Measurements from ENCODE around the gene ITGB2.

The ITGB2 gene

DNA sequence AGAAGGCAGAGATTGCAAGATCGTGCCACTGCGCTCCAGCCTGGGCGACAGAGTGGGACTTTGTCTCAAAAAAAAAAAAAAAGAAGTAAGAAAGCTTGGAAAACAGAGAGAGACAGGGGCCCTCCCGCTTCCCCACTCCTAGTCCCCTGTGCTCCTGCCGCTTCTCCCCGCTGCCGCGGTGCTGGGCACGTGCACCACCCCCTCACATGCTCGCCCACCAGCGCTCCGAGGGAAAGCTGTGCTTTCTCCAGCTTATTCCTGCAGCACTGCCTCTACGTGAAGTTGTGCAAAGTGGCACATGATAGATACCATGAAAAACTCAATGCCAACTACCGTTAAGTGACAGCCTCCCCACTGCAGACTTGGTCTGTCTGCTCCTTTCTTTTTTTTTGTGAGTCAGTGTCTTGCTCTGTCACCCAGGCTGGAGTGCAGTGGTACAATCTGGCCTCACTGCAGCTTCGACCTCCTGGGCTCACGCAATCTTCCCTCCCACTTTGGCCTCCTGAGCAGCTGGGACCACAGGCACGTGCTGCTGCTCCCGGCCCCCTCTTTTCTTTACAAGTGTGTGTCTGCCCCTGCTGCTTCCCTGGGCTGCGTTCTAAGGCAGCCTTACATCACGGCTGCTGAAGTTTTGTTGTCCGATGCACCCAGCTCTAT lies 34.6 kb upstream of the ITGB2 start:
- DNase-seq, result no peak

DNA sequence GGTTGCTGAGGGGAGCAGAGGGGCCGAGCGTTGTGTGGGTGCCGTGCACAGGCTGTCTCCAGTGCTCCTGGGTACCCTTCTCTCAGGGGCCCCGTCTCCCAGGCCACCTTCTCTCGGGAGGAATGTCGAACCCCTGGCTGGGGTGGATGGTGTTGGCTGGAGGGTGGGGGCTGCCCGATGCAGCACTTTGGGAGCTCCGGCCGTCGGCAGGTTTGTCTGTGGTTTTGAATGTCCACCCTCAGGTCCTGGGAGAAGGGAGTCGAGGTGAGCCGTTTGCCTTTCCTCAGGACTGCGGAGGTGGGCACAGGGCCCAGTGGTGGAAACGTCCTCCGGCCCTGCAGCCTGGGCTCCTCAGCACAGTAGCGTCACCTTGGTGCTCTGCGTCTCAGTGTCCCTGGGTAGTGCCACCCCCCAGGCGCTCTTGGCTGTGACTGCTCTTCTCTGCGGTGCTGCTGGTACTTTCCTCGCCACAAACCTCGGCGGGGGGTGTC lies 33.6 kb upstream of the ITGB2 start:
- no peak for DNase-seq

DNA sequence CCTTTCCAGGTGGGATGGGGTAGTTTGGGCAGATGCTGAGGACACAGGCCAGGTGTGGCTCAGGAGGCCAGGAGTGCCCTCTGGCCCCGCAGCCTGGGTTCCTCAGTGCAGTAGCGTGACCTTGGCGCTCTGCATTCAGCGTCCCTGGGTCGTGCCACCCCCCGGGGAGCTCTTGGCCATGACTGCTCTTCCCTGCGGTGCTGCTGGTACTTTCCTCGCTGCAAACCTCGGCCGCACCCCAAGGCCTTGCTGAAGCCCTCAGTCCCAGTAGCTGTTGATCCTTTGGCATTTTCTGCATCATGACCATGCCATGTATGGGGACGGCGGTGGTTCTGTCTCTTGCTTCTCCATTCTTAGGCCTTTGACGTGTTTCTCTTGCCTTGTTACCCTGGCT lies 32.9 kb upstream of the ITGB2 start:
- DNase-seq, result no peak

DNA sequence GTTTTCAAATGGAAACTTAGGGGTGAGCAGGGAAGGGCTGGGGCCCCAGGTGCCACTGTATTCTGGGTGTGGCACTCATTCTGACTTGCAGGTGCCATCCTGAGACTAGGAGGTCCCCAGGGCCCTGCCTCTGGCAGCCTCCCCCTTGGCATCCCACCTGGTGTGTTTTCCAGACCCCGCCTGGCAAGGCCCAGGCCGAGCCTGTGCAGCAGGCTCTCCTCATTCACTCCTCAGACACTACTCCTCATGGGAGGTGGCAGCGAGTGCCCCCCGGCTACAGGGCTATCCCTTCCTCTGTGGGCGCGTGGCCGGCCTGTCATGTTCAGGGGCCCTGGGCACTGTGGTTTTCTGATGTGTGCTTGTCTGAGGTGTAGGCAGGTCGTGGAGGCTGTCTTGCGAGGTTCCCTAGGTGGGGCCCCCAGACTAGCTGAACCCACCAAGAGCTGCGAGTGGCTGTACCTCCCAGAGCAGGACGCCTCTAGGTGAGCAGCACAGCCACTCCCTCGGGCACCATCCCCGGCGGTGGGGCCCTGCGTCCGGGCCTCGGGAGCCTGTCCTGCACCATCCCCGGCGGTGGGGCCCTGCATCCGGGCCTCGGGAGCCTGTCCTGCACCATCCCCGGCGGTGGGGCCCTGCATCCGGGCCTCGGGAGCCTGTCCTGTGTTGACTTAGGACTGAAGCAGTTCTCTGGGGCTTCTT lies 32.4 kb upstream of the ITGB2 start:
- DNase-seq, result no peak

DNA sequence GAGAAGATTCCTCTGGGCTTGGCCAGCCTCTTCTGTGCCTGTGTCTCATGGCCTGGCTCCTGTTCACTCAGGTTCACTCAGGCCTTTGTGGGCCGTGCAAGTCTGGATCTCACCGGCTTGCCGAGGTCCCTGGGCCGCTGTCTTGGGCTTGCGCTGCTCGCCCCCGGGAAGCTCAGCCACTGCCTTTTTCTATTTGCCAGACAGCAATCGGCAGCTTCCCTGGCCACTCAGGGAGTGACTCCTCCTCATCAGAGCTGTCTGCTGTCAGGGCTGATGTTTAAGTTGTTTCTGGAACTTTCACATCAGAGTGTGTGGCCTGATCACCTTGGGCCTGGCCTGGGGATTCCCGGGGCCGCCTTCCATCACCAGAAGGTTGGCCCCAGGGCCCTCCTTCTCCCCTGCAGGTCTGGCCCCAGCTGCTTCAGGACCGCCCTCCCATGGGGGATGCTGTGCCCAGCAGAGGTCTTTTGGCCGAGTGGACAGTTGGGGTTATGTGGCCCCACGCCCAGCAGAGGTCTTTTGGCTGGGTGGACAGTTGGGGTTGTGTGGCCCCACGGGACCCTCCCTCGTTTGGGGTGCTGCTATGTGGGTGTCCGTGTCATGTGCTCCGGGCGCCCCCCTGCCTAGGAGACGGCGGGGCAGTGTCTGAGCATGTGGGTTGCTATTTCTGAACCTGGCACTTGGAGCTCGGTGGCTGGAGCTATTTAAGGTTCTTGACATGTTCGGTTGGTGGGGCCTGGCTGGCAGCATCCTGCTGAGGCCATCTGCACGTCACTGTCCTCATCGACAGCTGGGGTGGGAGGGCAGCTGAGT lies 31.6 kb upstream of the ITGB2 start:
- no peak for DNase-seq

DNA sequence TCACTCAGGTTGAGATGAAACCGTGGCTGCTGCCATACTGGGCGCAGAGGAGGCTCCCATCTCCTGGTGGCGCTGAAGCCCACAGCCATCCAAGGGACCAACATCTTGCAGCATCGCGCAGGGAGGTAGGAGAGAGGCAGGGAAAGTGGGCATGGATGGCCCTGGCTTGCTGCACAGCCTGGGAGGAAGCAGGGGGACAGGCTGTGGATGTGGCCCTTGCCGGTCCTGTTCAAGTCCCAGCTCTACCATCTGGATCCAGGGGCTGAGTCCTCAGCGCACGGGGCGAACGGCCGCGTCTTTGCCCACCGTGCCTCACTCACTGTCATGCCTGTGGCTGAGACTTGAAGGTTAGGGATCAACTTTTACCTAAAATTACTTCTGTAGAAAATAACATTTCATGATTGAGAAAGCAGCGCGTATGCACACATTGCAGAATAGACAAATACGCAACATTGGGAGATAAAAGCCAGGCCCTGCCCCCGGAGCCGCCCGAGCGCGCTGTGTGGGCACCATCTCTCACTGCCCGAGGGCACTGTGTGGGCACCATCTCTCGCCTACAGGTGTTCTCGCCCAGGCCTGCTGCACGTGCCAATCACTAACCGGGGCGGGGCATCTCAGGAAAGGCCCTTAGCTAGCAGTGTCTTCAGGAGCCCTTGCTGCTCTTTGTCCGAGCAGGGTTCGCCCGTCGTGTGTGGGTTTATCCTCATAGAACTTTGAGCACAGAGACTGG lies 30.7 kb upstream of the ITGB2 start:
- no peak for DNase-seq

DNA sequence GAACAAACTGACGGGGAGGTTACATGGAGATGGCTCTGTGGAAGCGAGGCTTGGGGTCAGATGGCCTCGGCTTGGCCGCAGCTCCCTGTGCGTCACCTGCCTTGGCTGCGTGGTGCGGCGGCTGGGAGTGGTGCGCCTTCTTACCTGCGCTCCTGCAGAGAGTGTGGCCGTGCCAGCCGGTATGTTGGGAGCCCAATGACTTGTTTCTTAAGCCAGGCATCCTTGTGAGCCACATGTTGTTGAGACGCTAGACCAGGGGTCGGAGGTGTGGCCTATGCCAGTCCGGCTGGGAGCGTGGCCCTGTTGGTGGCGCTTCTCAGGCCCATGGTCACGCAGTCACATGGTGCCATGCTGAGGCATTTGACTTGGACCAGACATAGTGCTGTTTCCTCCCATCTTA lies 29.7 kb upstream of the ITGB2 start:
- DNase-seq, result no peak

DNA sequence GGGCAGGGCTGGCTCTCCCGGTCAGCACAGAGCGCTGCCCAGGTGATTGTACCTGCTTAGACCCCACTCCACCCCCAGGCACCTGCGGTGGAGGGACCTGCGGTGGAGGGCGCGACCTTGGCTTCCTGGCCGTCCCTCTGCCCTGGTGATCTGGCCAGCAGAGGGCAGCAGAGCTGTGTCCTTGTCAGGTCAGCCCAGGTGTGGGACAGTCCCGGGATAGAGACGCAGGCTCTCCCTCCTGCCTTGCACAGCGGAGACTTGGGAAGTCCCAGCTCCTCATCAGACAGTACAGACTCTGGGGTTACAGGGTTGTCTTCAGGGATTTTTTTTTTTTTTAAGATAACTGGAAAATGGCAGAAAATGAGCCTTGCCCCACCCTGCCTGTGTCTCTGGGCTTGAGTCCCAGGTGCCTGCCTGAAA lies 29.1 kb upstream of the ITGB2 start:
- DNase-seq, result peak; percentile 57

DNA sequence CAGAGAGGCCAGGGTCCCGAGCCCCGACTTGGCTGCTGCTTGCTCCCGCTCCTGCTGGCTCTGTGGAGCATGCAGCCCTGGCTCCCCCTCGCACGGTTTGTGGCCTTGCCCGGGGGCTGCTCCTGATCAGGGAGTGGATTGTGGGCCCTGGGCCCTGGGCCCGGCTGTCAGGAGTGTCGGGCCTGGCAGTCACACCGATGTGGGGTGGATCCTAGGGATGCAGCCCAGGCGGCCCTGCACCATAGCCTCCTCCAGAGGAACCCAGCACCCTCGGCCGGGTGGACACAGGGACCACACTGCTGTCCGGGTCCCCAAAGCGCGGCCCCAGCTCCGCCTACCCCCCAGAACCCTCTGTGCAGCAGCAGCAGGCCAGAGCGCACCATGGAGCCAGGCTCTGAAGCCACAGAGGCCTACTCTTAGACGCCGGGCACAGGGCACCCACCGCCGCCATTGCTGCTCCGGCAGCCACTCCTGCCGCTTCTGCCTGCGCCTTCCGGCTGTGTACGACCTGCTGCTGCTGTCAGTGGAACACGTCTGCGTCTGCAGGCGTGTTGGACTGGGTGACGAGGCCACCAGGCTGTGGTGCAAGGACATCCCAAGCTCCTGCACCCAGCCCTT lies 28.6 kb upstream of the ITGB2 start:
- DNase-seq, result no peak

DNA sequence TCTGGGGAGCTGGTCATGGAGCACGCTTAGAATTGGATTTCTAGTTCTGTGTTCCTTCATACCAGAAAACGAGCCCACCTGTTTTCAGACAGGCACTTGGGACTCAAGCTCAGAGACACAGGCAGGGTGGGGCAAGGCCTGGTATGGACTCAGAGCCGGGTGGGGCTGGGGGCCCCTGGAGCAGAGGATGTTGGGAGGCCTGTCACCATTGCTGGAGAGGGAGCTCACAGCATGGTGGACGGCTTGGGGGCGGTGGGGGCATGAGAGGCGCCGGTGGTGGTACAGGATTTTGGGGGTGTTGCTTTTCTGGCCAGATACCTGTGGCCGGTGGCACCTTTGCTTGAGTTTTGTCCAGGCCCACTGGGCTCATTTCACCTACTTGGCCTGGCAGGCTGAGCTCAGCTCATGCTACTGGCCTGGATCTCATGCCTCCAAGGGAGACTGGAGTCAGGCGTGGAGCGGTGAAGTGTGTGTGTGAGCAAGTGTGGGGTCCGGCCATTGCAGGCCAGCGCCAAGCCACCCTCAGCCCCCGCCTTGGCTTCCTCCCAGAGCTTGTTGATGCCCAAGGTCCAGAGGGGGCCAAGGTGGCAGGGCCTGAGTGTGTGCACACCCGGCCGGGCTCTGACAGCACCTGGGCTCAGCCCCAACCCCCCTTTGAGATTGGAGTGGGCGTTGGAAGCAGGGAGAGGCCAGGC lies 27.9 kb upstream of the ITGB2 start:
- no peak for DNase-seq

DNA sequence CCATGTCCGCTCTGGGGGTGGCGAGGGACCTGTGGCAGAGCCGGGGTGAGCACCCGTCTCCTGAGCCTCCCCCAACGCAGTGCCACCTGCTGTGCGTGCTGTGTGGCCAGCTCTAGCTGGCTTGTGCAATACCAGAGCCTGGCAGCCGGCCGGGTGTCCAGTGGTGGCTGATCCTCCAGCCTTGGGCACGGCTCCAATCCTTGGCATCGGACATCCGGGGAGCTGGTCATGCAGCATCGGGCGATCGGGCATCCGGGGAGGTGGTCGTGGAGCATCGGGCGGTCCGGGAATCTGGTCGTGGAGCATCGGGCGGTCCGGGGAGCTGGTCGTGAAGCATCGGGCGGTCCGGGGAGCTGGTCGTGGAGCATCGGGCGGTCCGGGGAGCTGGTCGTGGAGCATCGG lies 27.2 kb upstream of the ITGB2 start:
- no peak for DNase-seq

DNA sequence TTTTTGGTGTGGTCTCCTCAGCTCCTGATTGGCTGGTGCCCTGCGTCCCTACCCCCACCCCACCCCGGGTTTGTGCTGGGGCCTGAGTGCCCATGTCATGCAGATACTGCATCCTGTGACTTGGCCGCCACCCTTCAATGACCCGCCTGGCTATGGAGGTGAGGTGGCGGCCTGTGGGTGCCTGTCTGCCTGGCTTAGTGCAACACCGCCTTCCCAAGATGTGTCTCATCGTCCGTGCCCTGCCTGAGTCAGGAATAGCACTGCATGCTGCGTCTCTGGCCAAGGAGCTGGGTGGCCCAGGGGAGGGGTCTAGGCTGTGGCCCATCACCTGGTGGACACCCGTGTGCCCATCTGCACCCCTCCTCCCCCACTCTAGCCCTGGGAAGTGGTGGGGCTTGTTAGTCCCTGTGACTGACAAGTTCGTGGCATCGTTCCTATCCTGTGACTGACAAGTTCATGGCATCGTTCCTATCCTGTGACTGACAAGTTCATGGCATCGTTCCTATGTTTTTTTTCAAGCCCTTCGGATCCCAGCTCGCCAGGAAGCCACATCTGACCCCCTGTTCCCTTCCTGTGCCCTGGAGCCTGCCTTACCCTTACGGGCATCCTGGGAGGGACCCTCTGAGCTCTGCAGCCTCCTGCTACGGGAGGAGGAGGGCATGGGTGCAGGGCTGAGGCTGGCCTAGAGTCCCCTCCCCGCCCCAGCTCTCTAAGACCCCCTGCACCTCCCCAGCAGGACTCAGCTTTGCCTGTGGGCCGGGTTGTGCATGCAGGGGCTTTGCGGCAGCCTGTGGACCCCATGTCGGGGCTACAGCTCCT lies 26.6 kb upstream of the ITGB2 start:
- no peak for DNase-seq

DNA sequence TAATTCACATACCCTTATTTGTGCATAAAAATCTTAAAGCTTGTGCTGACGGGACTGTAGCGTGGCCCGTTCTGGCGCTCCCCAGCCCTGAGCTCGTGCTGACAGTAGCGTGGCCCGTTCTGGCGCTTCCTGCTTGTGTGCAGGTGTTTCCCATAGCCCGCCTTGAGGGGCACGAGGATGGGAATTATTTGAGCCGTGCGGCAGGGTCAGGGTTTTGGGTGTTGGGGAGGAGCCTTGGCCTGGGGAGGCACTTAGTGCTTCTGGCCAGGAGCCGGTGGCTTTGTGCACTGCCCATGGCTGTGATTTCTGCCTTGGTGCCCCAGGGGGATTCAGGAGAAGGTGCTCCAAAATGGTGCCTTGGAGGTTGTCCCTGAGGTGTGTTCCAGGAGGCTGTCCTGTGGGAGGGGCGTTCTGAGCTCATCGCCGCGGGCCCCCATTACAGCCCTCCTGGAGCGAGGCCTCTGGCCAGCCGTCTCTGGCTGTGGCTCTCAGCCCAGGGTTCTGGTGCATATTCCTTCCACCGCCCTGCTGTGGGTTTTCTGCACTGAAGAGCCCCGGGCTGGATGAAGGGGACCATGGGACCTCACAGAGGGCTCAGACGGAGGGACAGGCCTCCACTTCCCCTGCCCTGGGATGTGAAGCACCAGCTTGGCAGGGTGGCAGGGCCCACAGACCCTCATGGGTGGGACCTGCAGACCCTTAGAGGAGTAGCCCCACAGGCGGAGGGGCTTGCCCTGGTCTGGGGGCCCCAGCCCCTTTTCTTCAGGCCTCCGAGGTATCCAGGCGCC lies 25.7 kb upstream of the ITGB2 start:
- no peak for DNase-seq

DNA sequence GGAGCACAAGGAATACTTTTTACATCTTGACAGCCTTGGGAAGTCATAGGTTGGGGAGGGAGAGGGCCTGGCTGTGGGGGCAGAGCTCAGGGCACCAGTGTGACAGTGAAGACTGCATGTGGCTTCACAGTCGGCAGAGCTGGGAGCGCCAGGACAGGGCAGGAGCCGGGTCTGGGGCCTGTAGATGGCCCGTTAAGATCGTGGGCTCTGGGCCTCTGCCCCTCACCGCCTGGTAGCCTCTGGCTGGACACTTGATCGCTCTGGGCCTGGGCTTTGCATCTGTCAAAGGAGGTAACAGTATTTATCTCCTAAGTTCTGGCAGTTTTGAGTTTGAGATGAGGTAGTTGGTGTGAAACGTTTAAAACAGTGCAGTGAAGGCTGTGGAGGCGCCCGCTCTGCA lies 23.9 kb upstream of the ITGB2 start:
- no peak for DNase-seq

DNA sequence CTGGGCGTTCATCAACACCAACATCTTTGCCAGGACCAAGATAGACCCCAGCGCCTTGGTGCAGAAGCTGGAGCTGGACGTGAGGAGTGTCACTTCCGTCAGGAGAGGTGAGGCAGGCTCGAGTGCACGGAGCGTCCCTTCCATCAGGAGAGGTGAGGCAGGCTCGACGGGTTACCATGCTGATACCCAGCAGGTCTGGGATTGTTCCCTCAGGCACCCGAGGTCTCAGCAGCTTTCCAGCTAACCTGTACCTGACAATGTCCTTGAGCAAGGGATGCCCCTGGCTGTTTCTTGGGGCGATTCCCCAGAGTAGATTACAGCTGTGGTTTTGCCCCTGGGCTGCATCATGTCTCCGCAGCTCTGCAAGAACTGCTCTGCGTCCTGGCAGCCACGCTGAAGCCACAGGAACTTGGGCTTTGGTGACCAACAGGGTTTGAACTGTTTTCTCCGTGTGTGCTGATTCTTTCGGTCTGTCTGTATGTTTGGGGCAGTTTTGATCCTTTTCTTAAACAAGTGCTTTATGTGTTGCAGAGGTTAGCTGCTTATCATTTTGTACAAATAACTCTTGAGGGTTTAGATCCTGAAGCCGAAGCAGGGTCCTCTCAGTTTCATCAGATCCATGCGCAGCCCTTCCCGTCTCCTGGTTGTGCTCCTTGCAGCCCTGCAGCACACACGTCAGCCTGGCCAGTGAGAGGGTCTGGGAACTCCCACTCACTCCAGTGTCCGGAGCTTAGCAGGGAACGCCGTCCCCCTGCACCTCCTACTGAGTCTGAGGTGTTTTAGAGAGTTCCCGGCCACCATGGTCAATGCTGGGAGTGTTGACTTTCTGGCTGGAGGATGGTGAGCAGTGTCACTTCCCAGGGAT lies 23.2 kb upstream of the ITGB2 start:
- no peak for DNase-seq

DNA sequence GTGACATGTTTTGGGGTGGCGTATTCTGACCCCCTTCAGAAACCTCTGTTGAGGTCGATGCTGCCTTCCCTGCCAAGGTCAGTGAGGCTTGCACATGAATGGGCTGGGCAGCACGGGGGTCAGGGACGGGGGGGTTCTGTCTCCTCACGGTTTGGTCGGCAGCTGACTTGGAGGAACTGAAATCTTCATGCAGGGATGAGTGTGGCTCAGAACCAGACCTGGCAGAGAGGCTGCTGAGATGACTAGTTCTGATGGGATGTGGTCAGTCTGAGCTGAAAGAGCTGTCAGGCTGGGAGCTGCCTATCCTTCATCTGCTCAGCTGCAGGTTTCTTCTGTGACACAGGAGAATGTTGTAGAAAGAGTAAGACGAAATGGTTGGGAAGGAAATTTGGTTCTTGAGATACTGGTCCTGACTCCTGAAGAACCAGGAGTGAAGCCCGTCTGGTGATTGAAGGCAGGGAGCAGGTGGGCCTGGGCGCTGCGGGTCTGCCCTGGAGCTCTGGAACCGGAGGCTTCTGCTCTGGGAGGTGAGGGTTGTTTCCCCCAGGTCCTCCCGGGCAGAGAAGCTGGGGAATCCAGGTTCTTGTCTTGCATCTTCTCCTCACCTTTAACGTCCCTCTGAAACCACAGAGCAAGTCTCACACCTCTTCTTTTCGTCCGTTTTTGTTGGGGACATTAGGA lies 22.4 kb upstream of the ITGB2 start:
- no peak for DNase-seq

DNA sequence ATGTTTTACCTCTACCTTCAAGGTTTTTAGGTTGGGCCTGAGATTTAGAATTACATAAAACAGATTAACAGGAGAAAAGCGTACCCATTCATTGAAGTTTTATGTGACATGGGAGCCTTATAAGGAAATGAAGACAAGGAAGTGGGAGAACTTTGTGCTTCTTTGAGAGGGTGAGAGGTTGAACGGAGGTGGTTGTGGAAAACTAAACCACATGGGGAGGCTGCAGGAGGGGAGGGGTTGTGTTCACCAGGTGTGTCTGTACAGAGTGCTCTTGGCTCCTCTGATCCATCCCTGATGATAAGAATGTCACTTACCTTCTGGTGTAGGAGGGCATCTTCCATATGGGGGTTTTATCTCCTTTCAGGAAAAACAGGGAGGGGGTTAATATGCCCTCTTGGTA lies 21.9 kb upstream of the ITGB2 start:
- DNase-seq, result no peak

DNA sequence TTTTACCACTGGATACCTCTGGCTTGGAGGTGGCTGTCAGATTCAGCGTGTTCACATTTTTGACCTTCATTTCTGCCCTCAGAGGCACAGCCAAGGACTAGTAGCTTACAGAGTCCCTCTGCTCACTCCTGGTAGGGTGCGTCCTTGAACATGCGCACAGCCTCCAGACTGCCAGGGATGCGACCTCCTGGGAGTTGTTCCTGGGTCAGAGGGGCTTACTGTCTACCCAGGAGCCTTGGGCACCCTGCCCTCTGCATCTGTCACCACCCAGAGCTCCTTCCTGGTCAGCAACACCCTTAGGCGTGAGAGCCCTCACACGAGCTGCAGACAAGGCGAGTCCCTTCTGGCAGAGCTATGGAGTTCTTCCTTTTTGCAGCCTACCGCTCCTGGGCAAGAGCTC lies 20.9 kb upstream of the ITGB2 start:
- no peak for DNase-seq
